Loucy (cell line): ENCODE measurements around the gene THSD7A.

ENCODE experiments used
- H2AFZ ChIP-seq: fragments of 200-600 bp; sonication (generic); 2 replicates; pipeline ENCODE4 v1.6.0; 2016; ENCODE audit warnings: antibody characterized with exemption, mild to moderate bottlenecking, low read length, moderate library complexity
- H3F3A ChIP-seq: fragments of 200-600 bp; 2 replicates; pipeline ENCODE4 v1.6.0; 2016; ENCODE audit warnings: antibody characterized with exemption, low read depth, mild to moderate bottlenecking
- H3K27me3 ChIP-seq: fragments of 200-600 bp; sonication (generic); 2 replicates; pipeline ENCODE4 v1.6.1; 2014; ENCODE audit warnings: low read length, mild to moderate bottlenecking; ENCODE audit not compliant: insufficient read depth, poor library complexity, severe bottlenecking
- H3K36me3 ChIP-seq: fragments of 200-600 bp; sonication (generic); 2 replicates; pipeline ENCODE4 v1.6.1; 2016; ENCODE audit warnings: low read length; ENCODE audit not compliant: insufficient read depth
- H3K4me1 ChIP-seq: fragments of 200-600 bp; sonication (generic); 2 replicates; pipeline ENCODE4 v1.5.1; 2014; ENCODE audit warnings: low read length, mild to moderate bottlenecking; ENCODE audit not compliant: insufficient read depth, poor library complexity, severe bottlenecking
- H3K4me2 ChIP-seq: fragments of 200-600 bp; sonication (generic); 2 replicates; pipeline ENCODE4 v1.6.0; 2014; ENCODE audit warnings: antibody characterized with exemption, low read length, low read depth, mild to moderate bottlenecking; ENCODE audit not compliant: poor library complexity, severe bottlenecking
- H3K4me3 ChIP-seq: fragments of 200-600 bp; sonication (generic); 2 replicates; pipeline ENCODE4 v1.5.1; 2014; ENCODE audit warnings: low read length, mild to moderate bottlenecking, mixed read lengths; ENCODE audit not compliant: poor library complexity, severe bottlenecking
- H3K79me2 ChIP-seq: fragments of 200-600 bp; sonication (generic); 2 replicates; pipeline ENCODE4 v1.6.1; 2014; ENCODE audit warnings: low read length; ENCODE audit not compliant: insufficient read depth
- H3K9ac ChIP-seq: fragments of 200-600 bp; sonication (generic); 2 replicates; pipeline ENCODE4 v1.6.0; 2014; ENCODE audit warnings: mild to moderate bottlenecking, low read depth, low read length, moderate library complexity; ENCODE audit not compliant: poor library complexity, severe bottlenecking
- H3K9me2 ChIP-seq: fragments of 200-600 bp; sonication (generic); replicated peaks from 2 replicates; pipeline ENCODE4 v1.6.1; 2016; ENCODE audit warnings: low read depth, low read length, mixed read lengths
- H3K9me3 ChIP-seq: fragments of 200-600 bp; sonication (generic); 2 replicates; pipeline ENCODE4 v1.6.1; 2014; ENCODE audit warnings: mild to moderate bottlenecking, antibody characterized with exemption, low read length, low read depth; ENCODE audit not compliant: insufficient read depth
- H4K20me1 ChIP-seq: fragments of 200-600 bp; sonication (generic); 2 replicates; pipeline ENCODE4 v1.6.0; 2014; ENCODE audit warnings: antibody characterized with exemption, low read length, mild to moderate bottlenecking; ENCODE audit not compliant: insufficient read depth, poor library complexity, severe bottlenecking
- CTCF ChIP-seq: fragments of 200-600 bp; sonication (generic); conservative IDR thresholded peaks from 2 replicates; pipeline ENCODE4 v1.5.1; 2014; ENCODE audit warnings: mild to moderate bottlenecking, antibody characterized with exemption, low read length
- EZH2phosphoT487 ChIP-seq: fragments of 200-600 bp; IDR thresholded peaks from 2 replicates; pipeline ENCODE4 v1.6.1; 2018; ENCODE audit warnings: antibody characterized with exemption, mild to moderate bottlenecking, moderate library complexity, borderline replicate concordance

The THSD7A gene

GRCh38 chr7:11779864-11780674 is 51.9 kb downstream of the THSD7A start:
- Histone ChIP-seq H3K4me3 (no peak overlapping the region), H3K9me3 (no peaks in the 10 kb centered on the region), H3K4me1 (peaks cover 5% of the 10 kb centered on the region), H3K4me2 (peak overlapping the region; percentile 5), H3K27me3 (no peaks in the 10 kb centered on the region), H2AFZ (peak overlapping the region; percentile 24; the same call in 1 of the 2 replicates), H3K79me2 (no peaks in the 10 kb centered on the region), H3F3A (no peaks in the 10 kb centered on the region), H3K9ac (no peak overlapping the region), H3K36me3 (no peaks in the 10 kb centered on the region), H4K20me1 (no peaks in the 10 kb centered on the region), H3K9me2 (no peaks in the 10 kb centered on the region)
- TF ChIP-seq CTCF (no peak), EZH2phosphoT487 (no peak)

- H3K36me3 ChIP-seq, result no peaks in the 10 kb centered on the region
- peak overlapping the region; percentile 50 for H2AFZ ChIP-seq
- H3K27me3 ChIP-seq, result no peaks in the 10 kb centered on the region
- no peaks in the 10 kb centered on the region for H3K9me2 ChIP-seq
- no peaks in the 10 kb centered on the region for H3F3A ChIP-seq
- no peak overlapping the region for H3K9ac ChIP-seq
- H3K4me2 ChIP-seq, result no peak overlapping the region
- no peaks in the 10 kb centered on the region for H3K79me2 ChIP-seq
- no peaks in the 10 kb centered on the region for H3K9me3 ChIP-seq
- H3K4me3 ChIP-seq, result no peak overlapping the region
- H3K4me1 ChIP-seq, result peaks cover 5% of the 10 kb centered on the region
- H4K20me1 ChIP-seq, result no peaks in the 10 kb centered on the region
- no peak for TF ChIP-seq EZH2phosphoT487
- no peak for TF ChIP-seq CTCF
Observed at GRCh38 chr7:11776039-11776438, 56.0 kb downstream of the THSD7A start.

- H2AFZ ChIP-seq, result 0 out of 2 replicates have a peak overlapping the region, but pooled peaks have one; percentile 45
- no peaks in the 10 kb centered on the region for H3K36me3 ChIP-seq
- H3K9me2 ChIP-seq, result no peaks in the 10 kb centered on the region
- H3K9ac ChIP-seq, result no peak overlapping the region
- H3K4me2 ChIP-seq, result no peak overlapping the region
- no peaks in the 10 kb centered on the region for H4K20me1 ChIP-seq
- no peak overlapping the region for H3K4me3 ChIP-seq
- TF ChIP-seq CTCF (no peak), EZH2phosphoT487 (no peak)
- H3K79me2 ChIP-seq, result no peaks in the 10 kb centered on the region
- no peaks in the 10 kb centered on the region for H3K27me3 ChIP-seq
- peaks cover 5% of the 10 kb centered on the region for H3K4me1 ChIP-seq
- no peaks in the 10 kb centered on the region for H3K9me3 ChIP-seq
- no peaks in the 10 kb centered on the region for H3F3A ChIP-seq
Observed at GRCh38 chr7:11775401-11775800, 56.6 kb downstream of the THSD7A start.
